Measurements from ENCODE around the gene WDR82.

Gene WDR82

DNA sequence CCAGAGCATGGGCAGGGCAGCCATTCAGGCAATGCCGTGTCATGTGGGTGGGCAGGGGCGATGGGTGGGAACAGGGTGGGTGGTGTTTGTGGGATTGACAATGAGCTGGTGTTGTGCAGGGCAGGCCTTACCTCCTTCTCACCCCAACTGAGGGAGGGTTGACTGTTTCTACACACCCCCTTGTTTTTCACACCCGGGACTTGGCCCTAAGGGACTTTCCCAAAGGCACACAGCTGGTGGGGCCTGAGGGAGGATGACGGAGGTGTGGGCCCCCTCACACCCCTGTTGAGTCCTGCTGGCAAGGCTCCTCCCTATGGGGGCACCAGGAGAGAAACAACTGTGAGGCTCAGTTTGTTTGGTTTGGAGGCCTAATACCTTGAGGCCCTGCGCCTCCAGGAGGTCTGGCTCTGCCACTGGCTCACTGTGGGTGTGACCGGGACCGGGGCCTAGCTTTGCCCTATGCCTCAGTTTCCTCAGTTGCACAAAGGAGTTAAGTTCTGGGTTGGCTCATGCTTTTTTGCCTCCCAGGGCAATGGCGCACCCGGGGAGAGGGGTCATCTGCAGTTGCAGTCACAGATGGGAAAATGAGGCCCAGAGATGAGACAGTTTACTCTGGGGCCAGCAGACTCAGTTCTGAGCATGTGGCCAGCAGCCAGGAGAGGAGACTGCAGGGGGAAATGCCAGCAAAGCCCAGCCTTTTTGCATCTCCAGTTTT, 32.6 kb upstream of the WDR82 start:
- peak in 1 of 2 donors; percentile 12 for DNase-seq (ENCODE audit: extremely low read depth in 1 of 2, low read depth in 1 of 2)

DNA sequence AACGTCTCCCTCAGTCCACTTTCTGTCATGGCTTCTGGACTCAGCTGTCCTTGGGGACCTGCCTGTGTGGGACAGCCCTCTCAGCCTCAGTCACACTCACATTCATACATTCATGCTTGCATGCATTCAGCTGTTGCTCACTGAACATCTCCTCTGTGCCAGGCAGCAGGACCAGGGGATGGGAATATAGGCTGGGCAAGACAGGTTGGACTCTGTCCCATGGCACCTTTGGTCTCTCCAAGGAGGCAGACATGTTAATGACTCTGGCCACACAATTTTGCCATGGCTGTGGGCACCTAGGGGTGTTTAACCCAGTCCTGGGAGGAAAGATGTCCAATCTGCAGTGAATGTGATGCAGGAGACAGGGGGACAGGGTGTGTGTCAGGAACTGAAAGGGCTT, 29.9 kb upstream of the WDR82 start:
- no peak for DNase-seq (ENCODE audit: extremely low read depth in 1 of 2, low read depth in 1 of 2)

DNA sequence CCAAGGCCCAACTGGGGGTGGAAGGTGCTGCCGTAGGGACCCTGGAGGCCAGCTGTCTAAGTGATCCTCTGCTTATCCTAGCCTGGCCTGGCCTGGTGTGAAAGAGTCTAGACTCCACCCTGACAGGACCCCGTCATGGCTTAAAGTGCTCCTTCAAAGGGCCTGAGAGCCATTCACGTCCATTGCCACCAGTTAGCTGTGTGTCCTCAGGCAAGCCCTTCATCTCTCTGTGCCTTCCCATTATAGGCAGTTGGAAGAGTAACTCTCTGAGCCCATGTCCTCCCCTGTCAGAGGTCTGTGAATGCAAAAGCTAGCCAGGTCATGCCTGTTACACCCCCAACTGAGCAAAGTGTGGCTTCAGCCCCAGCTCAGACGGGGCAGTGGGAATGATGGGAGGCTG, 28.5 kb upstream of the WDR82 start:
- no peak for DNase-seq (ENCODE audit: extremely low read depth in 1 of 2, low read depth in 1 of 2)

DNA sequence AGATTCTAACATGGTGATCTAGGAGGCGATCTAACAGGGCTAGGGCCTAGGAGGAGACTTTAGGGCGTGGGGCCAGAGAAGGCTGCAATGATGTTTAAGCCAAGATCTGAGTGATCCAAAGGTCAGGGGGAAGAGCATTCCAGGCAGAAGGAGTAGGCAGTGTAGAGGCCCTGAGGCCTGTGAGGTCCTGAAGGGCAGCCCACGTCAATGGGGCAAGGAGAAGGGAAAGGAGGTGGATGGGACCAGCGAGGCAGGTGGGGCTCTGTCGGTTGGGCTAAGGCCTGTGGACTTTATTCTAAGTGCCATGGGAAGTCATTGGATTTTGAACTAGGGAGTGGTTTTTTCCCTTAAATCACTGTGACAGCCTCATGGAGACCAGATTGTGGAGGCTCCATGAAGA, 27.5 kb upstream of the WDR82 start:
- no peak for DNase-seq (ENCODE audit: extremely low read depth in 1 of 2, low read depth in 1 of 2)

DNA sequence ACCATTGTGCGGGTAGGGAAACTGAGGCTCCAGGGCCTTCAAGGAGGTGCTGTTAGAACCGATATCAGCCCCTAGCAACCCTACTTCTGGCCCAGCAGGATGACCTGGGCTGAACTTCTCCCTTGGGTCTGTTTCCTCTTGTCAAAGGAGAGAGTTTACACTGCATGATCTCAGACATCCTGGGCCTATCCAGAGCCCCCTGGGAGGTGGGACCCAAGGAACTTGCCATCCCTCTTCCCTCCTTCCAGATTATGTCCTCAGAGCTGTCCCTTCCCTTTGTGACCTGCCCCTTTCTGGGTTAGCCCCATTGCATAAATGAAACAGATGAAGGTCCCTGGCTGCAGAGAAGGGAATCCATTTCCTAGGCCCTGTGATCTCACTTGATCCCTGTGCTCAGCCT, 25.4 kb upstream of the WDR82 start:
- DNase-seq (ENCODE audit: extremely low read depth in 1 of 2, low read depth in 1 of 2) = no peak

DNA sequence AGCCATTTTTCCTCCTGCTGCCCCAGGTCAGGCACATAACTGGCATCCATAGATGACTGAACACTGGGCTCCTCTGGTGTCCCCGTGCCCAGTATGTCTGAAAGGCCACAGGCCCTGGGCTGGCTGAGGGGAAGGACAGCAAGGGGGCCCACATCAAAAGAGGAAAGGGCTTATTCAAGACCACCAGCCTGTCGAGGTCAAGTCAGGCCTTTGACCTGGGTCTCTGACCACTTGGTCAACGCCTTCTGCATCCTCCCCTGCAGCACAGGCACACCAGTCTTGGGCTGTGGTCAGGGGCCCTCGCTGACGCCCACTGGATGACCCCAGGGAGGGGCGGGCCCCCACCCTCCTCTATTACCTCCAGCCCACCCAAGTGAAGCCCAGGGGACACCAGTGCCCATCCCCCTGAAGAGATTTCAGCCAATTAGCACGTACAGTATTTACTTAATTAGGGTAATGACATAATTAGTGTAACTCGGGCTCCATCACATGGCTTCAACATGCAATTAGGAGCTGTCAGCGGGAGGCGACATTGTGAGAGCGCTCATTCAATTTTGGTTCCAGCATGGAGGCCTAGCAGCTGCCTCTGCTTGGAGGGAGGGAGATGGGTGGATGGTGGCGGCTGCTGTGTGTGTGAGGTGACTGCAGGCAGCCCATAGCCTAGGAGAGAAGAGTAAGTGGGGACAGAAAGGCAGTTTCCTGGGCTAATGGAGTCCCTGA, 24.1 kb upstream of the WDR82 start:
- no peak for DNase-seq (ENCODE audit: extremely low read depth in 1 of 2, low read depth in 1 of 2)

DNA sequence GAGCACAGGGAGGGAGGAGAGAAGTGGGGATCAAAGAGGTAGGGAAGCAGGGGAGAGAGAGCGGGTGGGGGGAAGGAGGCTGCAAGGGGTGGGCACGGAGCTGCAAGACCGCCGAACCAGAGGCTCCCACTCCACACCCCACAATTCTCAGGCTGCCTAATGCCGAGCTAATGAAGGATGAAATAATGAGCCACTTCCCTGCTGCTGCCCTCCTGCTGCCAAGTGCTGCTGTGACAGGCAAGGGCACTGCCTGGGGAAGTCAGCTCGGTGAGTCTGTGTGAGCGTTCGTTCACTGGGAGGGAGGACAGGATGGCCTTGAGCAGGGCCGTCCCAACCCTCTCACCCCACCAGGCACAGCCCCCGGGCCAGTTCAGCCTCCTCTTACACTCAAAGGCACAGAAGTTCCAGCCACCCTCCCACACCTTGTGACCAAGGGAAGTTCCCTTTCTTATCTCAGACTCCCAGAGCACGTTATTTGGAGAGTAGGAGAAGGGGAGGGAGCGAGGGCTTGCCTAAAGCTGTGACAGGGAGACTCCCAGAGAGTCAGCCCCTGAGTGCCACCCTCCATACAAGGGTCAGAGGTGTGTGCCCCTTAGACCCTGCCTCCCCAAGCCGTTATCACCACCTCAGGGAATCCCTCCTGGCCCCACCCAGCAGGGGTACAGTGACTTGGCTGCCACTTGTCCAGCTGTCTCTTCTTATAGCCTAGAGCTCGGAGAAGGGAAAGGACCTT, 21.6 kb upstream of the WDR82 start:
- no peak for DNase-seq (ENCODE audit: extremely low read depth in 1 of 2, low read depth in 1 of 2)

DNA sequence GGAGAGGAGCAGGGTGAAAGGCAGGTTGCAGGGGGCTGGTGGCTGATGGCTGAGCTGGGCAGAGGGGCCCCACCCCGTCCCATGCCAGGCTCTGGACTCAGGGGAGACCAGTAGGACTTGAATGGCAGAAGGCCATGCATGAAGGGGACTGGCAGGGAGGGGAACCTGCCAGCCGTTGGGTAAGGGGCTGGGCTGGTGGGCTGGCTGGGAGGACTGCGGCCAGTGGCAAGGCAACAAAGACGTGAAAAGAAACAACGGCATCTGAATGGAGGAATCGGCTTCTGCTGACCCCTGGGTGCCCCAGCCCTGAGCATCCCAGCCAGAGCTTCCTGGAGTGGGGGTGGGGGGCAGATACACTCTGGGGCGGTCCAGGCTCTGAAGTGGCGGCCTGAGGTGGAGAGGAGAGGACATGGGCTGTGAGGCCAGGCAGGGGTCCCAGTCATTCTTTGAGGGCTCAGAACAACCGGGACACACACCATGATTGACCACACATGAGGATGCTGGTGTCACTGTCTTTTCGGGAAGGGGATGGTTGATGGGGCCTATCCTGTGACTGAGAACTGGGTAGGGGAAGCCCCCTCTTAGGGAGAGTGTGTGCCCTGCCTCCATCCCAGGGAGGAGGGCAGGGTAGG, 20.9 kb upstream of the WDR82 start:
- DNase-seq (ENCODE audit: extremely low read depth in 1 of 2, low read depth in 1 of 2) = no peak

DNA sequence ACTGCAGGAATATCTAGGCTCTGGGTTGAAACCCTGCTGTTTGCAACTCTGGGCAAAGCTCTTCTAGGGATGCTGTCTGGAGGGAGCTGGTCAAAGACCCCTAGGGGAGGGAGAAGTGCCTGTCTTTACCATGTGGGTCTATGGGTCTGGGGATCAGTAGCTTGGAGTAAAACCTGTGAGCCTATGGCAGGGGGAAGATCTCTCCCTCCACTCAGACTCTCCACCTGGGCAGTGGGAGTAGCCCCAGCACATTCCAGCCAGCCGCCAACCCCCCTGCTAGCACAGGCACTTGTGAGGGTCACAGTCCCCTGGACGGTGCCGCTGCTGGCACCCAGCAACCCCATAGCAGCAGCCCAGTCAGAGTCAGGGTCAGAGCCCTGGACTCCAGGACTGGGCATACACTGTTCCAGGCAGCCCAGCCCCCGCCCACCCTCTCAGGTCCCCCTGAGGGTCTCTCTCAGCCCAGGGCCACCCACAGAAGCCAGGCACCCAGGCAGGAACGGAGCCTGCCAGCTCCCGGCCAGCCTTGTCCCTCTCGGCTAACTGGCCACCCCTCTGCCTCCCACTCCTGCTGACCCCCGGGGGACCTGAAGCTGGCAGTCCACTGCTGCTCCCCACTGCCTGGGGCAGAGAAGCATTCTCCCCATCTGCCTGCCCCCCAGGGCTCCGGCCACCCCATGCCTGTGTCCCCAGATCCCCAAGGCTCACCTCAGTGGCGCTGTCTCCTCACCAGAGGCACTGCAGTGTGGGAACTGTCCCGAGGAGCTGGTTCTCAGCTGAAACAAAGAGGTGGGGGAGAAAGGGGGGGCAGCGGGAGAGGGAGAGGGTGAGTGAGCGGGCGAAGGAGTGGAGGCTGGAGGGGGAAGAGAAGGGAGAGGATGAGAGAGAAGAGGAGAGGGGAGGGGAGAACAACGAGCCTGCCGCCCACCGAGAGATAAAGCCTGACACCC, 20.0 kb upstream of the WDR82 start:
- DNase-seq (ENCODE audit: extremely low read depth in 1 of 2, low read depth in 1 of 2) = no peak

DNA sequence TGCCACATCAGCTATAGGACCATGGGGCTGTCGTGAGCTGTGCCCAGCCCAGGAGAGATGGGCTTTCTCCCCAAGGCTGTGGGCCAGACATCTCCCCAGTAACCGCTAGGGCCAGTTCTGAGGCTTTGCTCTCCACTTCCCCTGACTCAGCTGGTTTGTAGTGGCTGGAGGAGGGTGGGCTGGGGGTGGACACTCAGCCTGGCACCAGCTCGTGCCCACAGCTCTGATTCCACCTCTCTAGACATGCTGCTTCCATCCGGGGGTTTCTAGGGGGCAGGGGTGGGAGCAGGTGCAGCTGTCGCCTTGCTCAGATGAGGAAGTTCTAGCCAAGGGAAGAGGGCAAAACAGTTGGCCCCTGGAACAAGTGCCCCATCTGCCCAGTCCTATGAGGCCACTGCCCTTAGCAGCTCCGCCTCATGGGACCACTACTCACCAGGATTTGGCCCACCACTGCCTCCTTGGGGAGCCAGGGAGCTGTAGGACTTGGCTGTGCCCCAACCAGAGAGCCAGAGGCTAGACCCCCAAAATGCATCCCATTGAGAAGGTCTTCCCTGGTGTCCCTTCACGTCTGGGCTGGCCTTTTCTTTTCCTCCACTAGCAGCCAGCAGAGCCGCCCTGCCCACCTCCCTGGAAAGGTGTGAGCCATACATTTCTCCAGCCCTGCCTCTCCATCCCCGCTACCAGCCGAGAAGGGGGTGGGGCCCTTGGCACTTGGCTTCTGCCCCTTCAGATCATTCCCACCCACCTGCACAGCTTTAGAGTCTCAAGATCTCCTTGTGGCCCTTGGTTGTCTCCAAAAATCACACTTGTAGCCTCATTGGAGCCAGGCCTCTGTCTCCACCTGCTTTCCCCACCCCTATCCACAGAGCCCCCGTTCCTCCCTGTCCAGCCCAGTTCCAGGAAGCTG, 19.0 kb upstream of the WDR82 start:
- DNase-seq (ENCODE audit: extremely low read depth in 1 of 2, low read depth in 1 of 2) = no peak

DNA sequence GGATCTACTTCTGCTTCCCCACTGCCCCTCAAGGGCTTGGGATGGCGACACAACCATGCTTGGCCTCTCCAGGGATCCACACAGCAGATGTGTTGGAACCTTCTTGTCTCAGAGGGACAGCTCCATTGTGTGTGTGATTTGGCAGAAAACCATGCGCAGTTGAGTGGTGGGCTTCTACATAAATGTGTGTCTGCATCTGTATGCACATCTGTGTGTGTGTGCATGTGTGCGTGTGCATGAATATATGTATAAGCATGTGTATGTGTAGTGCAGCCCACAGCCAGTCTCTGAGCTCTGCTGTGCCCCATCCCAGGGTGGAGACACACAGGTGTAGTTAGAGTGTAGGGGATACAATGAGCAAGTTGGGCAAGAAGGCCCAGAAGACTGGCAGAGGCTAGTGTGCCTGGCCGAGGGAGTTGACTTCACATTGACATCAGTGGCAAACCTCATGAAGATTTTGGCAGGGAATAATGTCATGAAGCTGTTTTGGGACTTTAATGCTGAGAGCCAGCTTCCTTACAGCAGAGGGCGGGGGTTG, 17.3 kb upstream of the WDR82 start:
- no peak for DNase-seq (ENCODE audit: extremely low read depth in 1 of 2, low read depth in 1 of 2)

DNA sequence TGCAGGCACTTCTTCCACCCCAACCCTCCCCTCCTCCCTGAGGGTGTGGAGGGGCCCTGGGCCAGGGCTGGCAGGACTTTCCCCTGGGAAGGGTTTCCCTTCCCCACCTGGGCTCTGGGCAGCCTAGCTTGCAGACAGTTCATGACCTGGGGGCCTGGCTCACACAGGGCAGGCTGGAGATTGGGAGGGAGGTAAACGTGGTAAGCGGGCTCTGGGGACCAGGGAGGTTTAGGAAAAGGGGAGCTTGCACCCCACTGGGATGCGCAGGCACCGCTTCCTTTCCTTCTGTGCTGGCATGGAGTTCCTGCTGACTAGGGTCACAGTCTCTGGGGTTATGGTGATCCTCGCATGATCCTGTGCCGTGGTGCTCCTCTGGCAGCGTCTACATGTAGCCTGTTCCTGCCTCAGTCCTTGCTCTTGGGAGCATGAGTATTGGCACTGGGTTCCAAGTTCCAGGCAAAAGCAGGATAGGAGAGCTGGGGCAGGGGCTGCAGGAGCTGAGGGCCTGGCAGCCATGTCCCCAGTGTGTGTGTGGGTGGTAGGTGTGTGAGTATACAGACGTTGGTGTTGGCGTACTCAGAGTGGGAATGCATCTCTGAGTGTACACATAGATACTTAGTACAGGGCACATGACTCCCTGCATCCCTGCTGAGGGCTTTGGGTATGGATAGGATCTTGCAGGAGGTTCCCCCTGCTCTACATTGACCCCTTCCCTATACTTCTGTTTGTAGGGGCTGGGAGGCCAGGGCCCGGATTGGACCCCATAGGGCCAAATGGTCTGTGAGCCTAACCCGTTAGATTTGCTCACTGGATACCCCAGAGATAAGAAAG, 16.1 kb upstream of the WDR82 start:
- DNase-seq (ENCODE audit: extremely low read depth in 1 of 2, low read depth in 1 of 2) = no peak

DNA sequence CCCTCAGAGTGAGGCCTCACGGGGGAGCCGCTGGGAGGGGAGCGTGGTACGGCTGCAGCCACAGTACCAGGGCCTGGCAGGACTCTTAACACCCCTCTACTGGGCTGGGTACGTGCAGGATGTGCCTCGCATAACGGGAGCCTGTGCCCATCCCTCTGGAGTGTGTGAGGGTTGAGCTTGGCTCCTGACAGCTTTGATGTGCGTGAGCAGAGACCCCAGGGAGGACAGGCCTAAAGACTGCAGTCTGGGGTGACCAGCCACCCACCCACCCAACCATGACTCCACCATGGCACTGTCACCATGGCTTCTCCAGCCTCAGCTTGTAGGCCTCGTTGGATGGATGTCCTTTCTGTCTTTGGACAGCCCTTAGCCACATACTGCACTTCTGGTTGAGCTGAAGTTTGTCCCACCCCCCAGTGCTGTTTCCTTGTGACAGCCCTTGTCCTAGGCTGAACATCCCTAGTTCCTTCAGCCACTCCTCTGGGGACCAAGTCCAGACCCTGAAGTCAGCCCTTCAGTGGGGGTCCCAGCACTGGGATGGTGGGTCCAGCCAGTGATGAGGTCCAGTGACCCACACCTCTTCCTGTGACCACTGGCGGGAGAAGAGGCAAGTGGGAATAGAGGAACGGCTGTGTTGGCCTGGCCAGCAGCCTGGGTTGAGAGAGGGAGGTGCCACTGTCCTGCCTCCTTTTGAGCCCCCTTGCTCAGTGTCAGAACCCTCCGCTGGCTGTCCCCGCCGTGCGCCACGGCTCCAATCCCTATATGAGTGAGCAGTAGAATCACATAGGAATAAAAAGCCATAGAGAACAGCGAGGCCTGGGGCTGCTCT, 15.3 kb upstream of the WDR82 start:
- DNase-seq (ENCODE audit: extremely low read depth in 1 of 2, low read depth in 1 of 2) = no peak

DNA sequence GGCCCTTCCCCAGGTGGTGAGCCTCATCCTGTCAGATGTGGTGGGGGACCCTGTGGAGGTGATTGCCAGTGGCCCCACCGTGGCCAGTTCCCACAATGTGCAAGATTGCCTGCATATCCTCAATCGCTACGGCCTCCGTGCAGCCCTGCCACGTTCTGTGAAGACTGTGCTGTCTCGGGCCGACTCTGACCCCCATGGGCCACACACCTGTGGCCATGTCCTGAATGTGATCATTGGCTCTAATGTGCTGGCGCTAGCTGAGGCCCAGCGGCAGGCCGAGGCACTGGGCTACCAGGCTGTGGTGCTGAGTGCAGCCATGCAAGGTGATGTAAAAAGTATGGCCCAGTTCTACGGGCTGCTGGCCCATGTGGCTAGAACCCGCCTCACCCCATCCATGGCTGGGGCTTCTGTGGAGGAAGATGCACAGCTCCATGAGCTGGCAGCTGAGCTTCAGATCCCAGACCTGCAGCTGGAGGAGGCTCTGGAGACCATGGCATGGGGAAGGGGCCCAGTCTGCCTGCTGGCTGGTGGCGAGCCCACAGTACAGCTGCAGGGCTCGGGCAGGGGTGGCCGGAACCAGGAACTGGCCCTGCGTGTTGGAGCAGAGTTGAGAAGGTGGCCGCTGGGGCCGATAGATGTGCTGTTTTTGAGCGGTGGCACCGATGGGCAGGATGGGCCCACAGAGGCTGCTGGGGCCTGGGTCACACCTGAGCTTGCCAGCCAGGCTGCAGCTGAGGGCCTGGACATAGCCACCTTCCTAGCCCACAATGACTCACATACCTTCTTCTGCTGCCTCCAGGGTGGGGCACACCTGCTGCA, 14.0 kb upstream of the WDR82 start:
- DNase-seq (ENCODE audit: extremely low read depth in 1 of 2, low read depth in 1 of 2) = no peak

DNA sequence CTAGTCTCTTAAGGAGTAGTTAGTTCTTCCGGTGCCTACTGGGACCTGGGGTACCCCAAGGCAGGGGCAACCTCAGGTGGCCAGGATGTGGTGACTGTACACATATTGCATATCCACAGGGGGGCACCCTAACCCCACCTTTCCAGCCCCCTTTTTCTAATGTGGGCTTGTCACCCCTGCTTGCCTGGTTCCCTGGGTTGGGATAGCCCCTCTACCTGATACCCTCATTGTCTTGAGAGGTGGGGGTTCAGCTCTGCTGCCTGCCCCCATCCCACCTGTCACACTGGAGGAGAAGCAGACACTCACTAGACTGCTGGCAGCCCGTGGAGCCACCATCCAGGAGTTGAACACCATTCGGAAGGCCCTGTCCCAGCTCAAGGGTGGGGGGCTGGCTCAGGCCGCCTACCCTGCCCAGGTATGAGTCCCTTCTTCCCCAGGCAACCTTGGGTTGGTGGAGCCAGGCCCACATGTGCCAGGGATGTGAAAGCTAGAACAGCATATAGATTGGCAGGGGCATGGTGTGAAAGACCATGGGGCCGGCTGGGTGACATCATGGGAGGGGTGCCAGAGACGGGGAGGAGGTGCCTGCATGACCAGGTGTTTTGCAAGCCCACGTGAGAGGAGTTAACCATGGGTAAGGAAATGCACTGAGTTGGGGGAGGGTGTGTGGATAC, 13.2 kb upstream of the WDR82 start:
- DNase-seq (ENCODE audit: extremely low read depth in 1 of 2, low read depth in 1 of 2) = no peak

Data from activated CD8-positive, alpha-beta memory T cell treated with anti-CD3 and anti-CD28 coated beads for 1 hour (primary cell).